Right lobe of liver (tissue), 6 donors: ENCODE measurements around the gene DLG5. TPM values are rescaled to one million over a fixed set of nuclear protein-coding genes. Genes with fewer than 3 reads are reported as not detected.

Source experiments
- ATAC-seq, 4 donors: fragments of 200-7000 bp; cut with Tn5 transposase; one replicate each; pipeline ENCODE4 v1.9.1; 2020; ENCODE audit warnings: mild to moderate bottlenecking in 4 of 4, moderate library complexity in 4 of 4
- DNase-seq, 3 donors: peaks; one replicate each; pipeline ENCODE4 v3.0.0-alpha.2; 2020
- H3K27ac ChIP-seq, 3 donors: fragments of 200-600 bp; one replicate each; pipeline ENCODE4 v1.8.0; 2022
- H3K27me3 ChIP-seq, 2 donors: fragments of 200-600 bp; one replicate each; pipeline ENCODE4 v1.8.0; 2022
- H3K36me3 ChIP-seq, 4 donors: fragments of 200-600 bp; sonication (generic) in 1 of 4; one replicate each; pipeline versions ENCODE4 v1.5.1 to v1.8.0; 2017 to 2022; ENCODE audit warnings: control low read depth in 1 of 4
- H3K4me1 ChIP-seq, 4 donors: fragments of 200-600 bp; sonication (generic) in 1 of 4; one replicate each; pipeline versions ENCODE4 v1.5.1 to v1.8.0; 2017 to 2022; ENCODE audit warnings: control low read depth in 1 of 4
- H3K4me3 ChIP-seq, 3 donors: fragments of 200-600 bp; one replicate each; pipeline ENCODE4 v1.8.0; 2022
- H3K9me3 ChIP-seq, 4 donors: fragments of 200-600 bp; sonication (generic) in 1 of 4; one replicate each; pipeline versions ENCODE4 v1.5.1 to v1.8.0; 2017 to 2022; ENCODE audit warnings: control low read depth in 1 of 4
- CTCF ChIP-seq, 4 donors: fragments of 200-600 bp in 3 of 4; fragments of 450-650 bp in 1 of 4; IDR thresholded peaks; one replicate each; pipeline versions ENCODE4 v1.5.1 to v1.8.0; 2016 to 2022; ENCODE audit warnings: antibody characterized with exemption in 4 of 4, mild to moderate bottlenecking in 2 of 4
- POLR2A ChIP-seq: fragments of 450-650 bp; IDR thresholded peaks from one replicate; pipeline ENCODE4 v1.6.1; 2017; ENCODE audit warnings: antibody characterized with exemption, mild to moderate bottlenecking
- WGBS: methylation state at CpG from one replicate; pipeline ENCODE4 v1.1.6; 2018; ENCODE audit warnings: low coverage, low lambda C conversion rate; ENCODE audit not compliant: insufficient coverage; ENCODE audit errors: missing lambda C conversion rate; 5-methylcytosine and 5-hydroxymethylcytosine counted together
- intact Hi-C, 2 donors: fragments of 100-400 bp; cut with DNase I; formaldehyde crosslinking; loops; one replicate each; pipeline versions ENCODE4 v1.11.2 to v1.14.1; 2022
- total RNA-seq, 6 experiments: library from RNA; depleted of rRNA in 2 of 6; stranded (reverse); fragments of >200 nt in 2 of 6; fragmentation: NEBNext Ultra II Directional in 3 of 6; extraction: Animal tissue kit (Norgen Biotek cat#: 25700) in 3 of 6; gene quantifications; one replicate each; pipeline versions ENCODE4 v1.1.0 to v1.2.4, GENCODE V29; 2016 to 2023
- donor health status: DM: no; HTN: yes; CAD: no.
- donor health status: DM: no; HTN: no; CAD: no.
- donor health status: DM: no; HTN: no; CAD: no.
- donor health status: DM: no; HTN: yes; CAD: no.
- donor health status: DM: no; HTN: yes; CAD: no.

The DLG5 gene
- total RNA-seq, 6 experiments from 2014 or later = 5.6 to 8.8 (median 7.6) TPM

GRCh38 chr10:77816311-77816710 is 110.2 kb downstream of the DLG5 start:
- Histone ChIP-seq H3K4me3 (no peak overlapping the region), H3K27ac (no peak overlapping the region), H3K4me1 (no peaks in the 10 kb centered on the region), H3K36me3 (peaks cover 0 to 31% (median 1%) of the 10 kb centered on the region in 4 donors), H3K9me3 (no peaks in the 10 kb centered on the region), H3K27me3 (no peaks in the 10 kb centered on the region)
- no CpG with 5 or more reads among the region's 11 CpGs for WGBS
- intact Hi-C loops = no loop called here
- no peak for TF ChIP-seq POLR2A
- no peak for TF ChIP-seq CTCF (IDR thresholded peaks at IDR 0.05)
- DNase-seq (peak in 1 of 3 donors; percentile 43), ATAC-seq (no peak)

DNA sequence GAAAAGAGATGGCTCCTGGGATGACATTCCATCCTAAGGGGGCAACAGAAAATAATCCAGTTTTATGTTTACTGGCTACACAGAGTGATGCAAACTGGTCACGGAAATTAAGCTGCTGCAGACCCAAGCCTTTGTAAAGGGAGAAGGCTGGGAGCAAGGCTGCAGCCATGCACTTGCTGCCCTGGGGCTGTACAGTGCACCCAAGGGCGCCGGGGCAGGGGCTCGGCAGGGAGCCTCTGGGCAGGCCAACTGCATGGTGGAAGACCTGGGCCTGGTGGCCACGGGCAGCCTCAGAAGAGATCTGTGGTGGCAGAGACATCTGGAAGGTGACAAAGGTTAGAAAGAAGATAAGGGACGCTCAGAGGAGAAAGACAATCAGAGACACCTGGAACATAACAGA is 113.8 kb downstream of the DLG5 start:
- ATAC-seq = no peak
- Histone ChIP-seq H3K4me1 (no peaks in the 10 kb centered on the region), H3K9me3 (no peaks in the 10 kb centered on the region), H3K36me3 (peaks cover 0 to 47% (median 5%) of the 10 kb centered on the region in 4 donors), H3K4me3 (no peak overlapping the region), H3K27me3 (no peaks in the 10 kb centered on the region), H3K27ac (no peak overlapping the region)
- DNase-seq = no peak
- WGBS = 92% methylated on average over 5 of the region's 6 CpGs
- intact Hi-C loops = no loop called here
- TF ChIP-seq POLR2A (no peak), CTCF (IDR thresholded peaks at IDR 0.05) (no peak)

DNA sequence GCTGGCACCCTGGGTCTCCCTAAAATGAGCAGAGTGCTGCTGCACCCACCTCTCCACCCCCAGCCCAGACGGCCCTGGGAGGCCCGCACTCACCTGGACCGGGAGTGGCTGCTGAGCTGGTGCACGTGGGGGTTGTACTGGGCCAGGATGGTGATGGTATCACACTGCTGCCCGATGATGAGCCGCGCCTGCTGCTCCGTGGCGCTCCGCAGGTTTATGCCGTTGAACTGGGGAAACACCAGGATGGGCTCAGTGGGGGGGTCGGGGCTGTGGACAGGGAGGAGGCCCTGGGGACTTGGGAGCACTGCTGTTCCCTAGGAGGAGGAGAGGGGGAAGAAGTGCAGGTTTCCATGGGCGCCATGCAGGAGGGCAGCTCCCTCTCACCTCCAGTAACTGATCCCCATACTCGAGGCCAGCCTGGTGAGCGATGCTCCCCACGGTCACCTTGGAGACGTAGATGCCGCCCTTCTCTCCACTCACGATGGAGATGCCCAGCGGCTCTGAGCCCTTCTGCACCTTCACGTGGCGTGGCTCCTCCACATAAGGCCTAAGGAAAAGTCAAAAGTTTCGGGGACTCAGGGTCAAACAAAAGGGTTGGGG is 114.6 kb downstream of the DLG5 start:
- Histone ChIP-seq H3K27me3 (no peaks in the 10 kb centered on the region), H3K4me3 (no peak overlapping the region), H3K4me1 (no peaks in the 10 kb centered on the region), H3K36me3 (peaks cover 0 to 46% (median 5%) of the 10 kb centered on the region in 4 donors), H3K27ac (no peak overlapping the region), H3K9me3 (no peaks in the 10 kb centered on the region)
- TF ChIP-seq POLR2A = no peak
- TF ChIP-seq CTCF (IDR thresholded peaks at IDR 0.05) = no peak
- DNase-seq (no peak), ATAC-seq (no peak)
- intact Hi-C loops = no loop called here
- WGBS = no CpG with 5 or more reads among the region's 23 CpGs

DNA sequence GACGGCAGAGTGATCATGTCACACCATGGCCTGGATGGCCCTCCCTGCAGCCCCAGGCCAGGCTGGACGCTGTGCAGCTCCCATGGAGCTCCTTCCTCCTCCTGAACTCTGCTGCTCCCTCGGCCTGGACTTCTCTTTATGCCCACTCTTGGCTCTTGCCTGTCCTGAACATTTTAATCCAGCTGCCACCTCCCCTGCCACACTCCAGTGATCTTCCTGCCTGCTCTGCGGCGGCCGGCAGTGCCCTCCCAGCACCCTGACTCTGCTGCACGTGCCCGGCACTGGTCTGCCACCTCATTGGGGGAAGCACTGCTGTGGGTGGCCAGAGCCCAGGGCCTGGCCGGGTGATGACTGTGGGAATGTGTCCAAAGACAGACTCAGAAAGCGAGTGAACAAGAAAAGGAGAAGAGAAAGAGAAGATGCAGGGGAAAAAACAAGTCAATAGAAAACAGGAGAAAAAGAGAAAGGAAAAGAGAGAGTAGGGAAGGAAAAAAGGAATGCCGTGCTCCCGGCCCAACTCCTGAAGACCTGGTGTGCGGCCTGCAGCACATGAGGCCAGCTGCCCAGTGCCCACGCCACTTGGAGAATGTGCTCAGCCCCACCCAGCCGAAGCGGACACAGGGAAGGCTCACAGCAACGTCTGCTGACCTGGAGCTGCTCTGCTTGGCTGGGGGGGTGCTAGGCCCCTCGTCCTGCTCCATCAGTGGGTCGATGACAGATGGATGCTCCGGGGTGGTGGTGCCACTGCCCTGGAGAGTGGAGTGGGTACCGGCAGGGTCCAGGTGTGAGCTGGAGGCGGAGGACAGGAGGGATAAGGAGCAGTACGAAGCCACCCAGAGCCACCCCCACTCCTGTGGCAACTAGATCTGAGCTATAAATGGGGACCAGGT is 115.9 kb downstream of the DLG5 start:
- TF ChIP-seq POLR2A (no peak), CTCF (IDR thresholded peaks at IDR 0.05) (no peak)
- Histone ChIP-seq H3K4me1 (no peaks in the 10 kb centered on the region), H3K4me3 (no peak overlapping the region), H3K27ac (no peak overlapping the region), H3K27me3 (no peaks in the 10 kb centered on the region), H3K36me3 (peaks cover 0 to 40% (median 5%) of the 10 kb centered on the region in 4 donors), H3K9me3 (no peaks in the 10 kb centered on the region)
- no peak for ATAC-seq
- intact Hi-C loops = no loop called here
- WGBS = 90% methylated on average over 8 of the region's 23 CpGs
- DNase-seq = no peak
